HG03521 (cell line): ENCODE data around the gene RGN.
"Not testable (repeated sequence)": the region's sequence is repeated elsewhere in the genome, so short reads cannot be mapped to it uniquely, and the experiment has no call there.

Experiments
- ATAC-seq: cut with Tn5 transposase; IDR thresholded peaks from one replicate; pipeline ENCODE4 v1.9.1; 2021; ENCODE audit warnings: mild to moderate bottlenecking, moderate library complexity; ENCODE audit not compliant: unreplicated experiment

RGN gene

GRCh38 chrX:47078129-47079043 lies at the start of gene RGN:
Gene RGN, plus strand, starts transcription at chrX:47078443. Its CDS starts 2,702 bp downstream, at chrX:47081145.
- no peak for ATAC-seq

DNA sequence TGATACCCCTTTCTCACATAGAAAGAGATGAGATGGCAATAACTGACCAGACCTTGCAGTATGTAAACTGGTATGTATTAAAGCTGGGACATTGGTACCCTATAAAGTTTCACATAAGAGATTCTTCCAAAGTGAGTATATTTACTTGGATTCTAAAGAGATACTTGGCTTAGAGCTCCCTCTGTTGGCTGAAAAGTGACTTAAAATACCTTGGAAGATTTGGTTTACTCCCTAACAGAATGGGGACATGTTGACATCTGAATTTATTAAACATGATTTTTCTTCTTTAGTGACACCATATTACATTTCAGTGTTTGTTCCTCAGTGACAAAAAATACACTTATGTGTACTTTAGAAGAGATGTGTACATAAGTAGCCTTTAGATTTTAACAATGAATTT lies 47.9 kb upstream of the RGN start:
- no peak for ATAC-seq

DNA sequence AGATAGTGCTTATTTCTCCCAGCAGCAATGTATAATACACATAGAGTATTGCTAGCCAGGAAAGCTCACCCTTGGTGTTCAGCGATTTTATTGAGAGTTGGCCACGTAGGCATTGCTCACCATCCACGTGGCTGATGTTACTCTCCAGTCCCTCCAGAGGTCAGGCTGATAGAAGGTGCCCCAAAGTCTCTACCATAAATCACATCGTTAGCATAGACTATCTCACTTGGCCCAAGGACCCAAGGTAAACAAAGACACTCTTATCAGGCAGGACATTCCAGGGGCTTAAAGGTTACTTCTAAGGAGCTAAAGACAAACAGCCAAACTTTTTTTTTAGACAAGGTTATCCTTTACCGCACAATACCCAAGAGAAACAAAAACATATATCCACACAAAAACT lies 30.3 kb upstream of the RGN start:
- no peak for ATAC-seq

GRCh38 chrX:47059142-47059874 lies 18.9 kb upstream of the RGN start:
- ATAC-seq, result no peak

GRCh38 chrX:47060708-47061107 lies 17.5 kb upstream of the RGN start:
- no peak for ATAC-seq

GRCh38 chrX:47061238-47061919 lies 16.9 kb upstream of the RGN start:
- ATAC-seq, result no peak

DNA sequence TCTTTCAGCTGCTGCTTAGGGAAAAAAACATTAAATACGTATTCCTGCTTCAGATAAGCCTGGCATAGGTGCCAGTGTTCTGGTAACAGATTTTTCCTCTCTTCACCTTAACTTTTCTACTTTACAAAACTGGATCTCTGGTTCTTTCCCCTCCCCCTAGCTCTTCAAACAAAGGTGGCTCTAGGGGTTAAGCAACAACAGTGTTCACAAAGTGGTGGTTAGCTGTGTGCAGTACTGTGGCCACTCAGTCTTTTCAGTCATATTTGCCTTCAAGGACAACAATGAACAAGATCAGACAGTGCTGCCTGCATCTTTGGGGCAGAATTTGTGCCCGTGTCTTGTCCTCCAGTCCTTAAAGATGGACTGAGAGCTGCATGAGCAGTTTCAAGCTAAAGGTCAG lies 15.1 kb upstream of the RGN start:
- no peak for ATAC-seq

DNA sequence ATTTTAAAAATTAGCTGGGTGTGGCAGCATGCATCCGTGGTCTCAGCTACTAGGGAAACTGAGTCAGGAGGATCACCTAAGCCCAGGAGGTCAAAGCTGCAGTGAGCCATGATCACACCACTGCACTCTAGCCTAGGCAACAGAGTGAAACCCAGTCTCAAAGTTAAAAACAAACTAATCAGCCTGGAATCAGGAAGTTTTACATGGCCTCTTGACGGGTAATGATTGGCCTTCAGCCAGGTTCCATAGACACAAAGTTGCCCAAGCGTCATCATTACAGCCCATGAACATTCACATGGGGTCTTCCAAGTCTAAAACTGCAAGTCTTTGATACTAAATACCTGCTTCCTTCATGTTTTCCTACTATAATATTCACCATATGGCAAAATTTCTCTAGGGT lies 10.0 kb upstream of the RGN start:
- ATAC-seq, result no peak

DNA sequence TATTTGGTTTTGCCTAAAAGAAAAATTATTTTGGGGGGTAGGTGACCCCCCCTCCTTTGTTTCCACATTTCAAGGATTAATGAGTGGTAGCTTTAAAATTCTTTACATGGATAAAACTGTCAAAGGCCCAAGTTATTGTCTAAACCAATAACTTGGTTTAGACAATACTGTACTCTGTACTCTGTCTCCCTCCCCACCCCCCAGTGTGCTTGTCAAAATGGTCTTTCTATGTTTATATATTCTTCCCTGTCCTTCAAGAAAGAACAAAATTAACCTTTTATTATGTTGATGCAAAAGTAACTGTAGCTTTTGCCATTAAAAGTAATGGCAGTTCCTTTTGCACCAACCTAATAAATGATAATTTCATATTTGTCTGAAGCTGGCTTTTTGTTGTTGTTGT lies 9.5 kb upstream of the RGN start:
- no peak for ATAC-seq

DNA sequence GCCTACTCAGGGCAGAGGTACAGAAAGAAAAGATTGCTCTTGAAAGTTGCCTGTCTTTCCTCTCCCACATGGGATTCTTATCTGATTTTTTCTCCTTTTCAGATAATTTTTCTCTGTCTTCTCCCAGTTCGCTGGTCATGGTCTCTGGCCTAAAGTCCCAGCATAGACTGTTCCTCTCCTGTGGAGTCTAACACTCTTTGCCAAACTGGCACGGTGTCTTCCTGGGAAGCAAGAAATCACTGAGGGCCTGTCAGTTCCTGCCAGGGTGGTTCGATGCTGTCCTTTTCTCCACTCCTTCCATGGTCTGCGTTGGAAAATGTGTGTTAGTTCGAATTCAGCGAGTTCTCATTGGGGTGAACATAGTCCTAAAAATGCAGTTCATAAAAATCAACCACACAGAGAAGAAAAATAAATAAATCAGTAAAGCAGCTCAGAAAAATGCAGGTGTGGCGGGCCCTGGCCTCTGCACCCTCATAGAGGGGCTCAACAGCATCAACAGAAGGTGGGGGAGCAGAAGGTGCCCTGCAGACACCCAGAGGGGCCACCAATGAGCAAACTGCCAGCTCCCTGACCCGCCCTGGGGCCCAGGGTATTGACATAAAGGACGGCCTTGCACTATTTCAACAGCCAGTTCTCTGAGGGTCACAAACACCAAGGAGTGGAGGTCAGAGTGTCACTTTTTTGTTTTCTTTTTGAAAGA lies 2.1 kb downstream of the RGN start:
- ATAC-seq, result no peak

DNA sequence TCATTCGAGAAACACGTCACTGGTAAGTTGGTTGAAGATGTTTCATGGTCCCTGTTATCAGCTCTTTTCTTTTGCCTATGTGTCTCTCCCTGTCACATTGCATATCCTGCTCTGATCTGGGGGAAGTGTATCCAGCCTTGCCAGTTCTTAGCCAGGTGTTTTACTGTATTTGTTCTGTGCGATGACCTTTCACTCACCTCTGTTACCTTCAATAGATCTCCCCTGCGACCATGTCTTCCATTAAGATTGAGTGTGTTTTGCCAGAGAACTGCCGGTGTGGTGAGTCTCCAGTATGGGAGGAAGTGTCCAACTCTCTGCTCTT lies 2.6 kb downstream of the RGN start:
- no peak for ATAC-seq

DNA sequence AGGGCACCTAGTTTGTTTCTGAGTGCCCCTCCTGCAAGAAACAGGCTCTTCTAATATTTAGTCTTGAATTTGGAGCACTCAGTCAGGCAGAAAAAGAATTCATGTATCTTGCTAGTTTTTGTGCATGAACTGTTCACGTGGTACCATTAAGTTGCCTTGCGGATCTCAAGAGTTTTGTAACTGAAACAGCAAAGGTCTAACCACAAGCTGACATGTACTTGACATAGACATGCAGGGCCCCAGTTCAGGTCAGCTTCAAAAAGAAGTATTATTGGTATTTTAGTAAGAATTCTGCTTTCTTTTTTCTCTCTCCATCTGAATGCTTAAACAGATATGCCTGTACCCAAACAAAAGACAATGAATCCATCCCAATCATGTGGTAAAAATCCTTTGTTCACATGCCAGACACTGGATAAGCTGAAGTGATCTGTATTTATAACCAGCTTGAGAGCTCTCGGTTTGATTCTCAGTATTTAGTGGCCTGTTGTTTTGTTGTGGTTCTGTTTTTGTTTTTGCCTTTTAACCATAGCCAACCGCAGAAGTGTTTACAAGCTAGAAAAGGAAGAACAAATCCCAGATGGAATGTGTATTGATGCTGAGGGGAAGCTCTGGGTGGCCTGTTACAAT lies 13.0 kb downstream of the RGN start:
- no peak for ATAC-seq

DNA sequence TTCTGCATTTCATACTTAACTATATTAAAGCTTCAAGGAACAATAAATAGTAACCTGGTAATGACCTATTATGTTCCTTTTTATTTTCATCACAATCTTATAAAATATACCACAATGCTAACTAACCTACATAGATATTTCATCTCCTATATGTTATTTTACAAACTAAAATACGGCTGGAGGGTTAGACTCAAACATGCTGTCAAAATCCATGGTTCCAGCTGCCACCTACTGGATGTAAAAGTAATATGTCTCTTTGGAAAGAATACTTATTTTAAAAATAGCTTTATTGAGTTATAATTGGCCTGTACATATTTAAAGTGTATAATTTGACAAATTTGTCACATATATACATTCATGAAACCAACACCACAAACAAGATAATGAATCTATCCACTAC lies 15.0 kb downstream of the RGN start:
- ATAC-seq, result no peak

DNA sequence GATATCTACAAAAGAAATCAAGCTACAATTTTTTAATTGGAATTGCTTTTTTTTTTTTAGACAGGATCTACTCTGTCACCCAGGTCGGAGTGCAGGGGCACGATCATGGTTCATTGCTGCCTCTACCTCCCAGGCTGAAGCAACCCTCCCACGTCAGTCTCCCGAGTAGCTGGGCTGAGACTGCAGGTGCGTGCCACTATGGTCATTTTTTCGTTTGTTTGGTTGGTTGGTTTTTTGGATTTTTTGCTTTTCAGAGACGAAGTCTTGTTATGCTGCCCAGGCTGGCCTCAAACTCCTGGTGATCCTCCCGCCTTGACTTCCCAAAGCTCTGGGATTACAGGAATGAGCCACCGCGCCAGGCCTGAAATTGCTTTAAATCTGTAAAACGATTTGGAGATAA lies 15.6 kb downstream of the RGN start:
- ATAC-seq, result no peak

DNA sequence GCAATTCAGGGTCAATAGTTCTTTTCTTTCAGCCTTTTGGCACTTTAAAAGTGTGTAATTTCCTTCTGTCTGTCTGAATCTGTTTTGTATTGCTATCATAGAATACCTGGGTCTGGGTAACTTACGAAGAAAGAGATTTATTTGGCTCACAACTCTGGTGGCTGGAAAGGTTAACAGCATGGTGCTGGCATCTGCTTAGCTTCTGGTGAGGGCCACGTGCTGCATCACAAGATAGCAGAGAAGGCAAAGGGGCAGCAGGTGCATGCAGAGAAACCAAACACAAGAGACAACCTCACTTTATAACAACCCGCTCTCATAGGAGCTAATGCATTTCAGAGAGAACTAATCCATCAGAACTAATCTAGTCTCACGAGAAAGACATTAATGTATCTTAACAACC lies 18.8 kb downstream of the RGN start:
- ATAC-seq, result no peak

DNA sequence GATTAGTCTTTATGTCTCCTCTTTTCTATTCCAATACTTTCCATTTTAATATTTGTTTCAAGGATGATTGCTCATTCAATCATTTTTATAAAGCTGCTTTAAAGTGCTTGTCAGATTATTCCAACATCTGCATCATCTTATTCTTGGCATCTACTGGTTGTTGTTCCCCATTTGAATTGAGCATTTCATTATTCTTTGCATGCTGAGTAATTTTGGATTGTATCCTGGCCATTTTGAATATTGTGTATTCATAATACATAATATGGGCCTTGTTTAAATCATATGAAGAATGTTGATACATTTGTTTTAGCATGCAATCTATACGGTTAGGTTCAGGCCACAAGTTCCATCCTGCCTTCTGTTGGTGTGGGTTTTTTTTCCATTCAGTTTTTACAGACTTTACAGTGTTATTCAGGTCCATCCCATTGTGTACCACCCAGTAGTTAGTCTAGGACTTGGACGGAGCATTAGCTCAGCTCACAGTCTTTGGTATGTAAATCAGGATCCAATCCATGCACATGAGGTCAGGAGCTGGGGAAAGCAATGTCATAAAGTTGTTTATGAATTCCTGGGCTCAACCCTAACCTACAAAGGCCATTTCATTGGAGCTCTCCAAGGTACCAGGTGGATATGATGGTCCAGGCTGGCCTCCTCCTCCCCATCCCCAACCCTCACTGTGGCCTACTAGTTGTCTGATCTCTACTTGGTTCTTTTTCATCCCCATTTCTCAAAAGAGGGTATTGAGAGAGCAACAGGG lies 20.3 kb downstream of the RGN start:
- no peak for ATAC-seq

DNA sequence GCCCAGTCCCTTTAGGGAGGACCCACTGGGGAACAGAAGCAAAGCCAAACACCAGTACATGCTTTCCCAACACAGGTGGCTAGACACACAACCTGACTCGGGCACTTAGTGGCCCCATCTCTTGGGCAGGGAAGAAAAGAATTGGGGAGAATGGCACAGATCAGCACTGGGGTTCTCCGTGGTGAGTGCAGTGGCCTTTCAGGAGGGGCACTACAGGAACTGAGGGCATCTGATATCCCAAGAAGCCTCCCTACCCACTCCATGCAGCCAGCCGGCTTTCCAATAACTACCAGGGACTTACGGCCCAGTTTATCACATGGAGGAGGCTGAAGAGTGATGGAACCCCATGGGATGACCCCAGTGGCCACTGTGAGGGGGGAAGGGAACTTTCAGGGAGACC lies 23.0 kb downstream of the RGN start:
- no peak for ATAC-seq

- ATAC-seq, result not testable (repeated sequence)
Observed at GRCh38 chrX:47110936-47111615, 32.8 kb downstream of the RGN start.

DNA sequence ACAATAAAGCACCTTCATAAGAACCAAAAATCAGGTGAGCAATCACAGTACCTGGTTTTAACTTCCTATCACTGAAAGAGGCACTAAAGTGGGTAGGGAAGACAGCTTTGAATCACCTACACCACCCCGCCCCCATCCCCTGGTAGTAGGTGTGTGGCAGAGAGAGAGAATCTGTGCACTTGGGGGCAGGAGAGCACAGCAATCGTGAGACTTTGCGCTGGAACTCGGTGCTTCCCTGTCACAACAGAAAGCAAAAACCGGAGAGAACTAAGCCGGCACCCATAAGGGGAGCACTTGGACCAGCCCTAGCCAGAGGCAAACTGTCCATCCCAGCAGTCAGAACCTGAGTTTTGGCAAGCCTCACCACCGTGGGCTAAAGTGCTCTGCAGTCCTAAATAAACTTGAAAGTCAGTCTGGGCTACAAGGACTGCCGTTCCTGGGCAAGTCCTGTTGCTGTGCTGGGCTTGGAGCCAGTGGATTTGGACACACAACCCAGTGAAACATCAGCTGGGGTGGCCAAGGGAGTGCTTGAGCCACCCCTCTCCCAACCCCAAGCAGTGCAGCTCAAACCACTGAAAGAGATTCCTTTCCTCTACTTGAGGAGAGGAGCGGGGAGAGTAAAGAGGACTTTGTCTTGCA lies 34.2 kb downstream of the RGN start:
- ATAC-seq, result no peak
